GM12875 (cell line): ENCODE measurements around the gene DHRS2.
"Not testable (repeated sequence)": the region's sequence is repeated elsewhere in the genome, so short reads cannot be mapped to it uniquely, and the experiment has no call there.

Experiments
- H3K4me3 ChIP-seq: one replicate; pipeline ENCODE4 v1.5.1; 2011; ENCODE audit warnings: low read depth, low read length, control low read depth
- TF ChIP-seq, protein P1 (sequence below): IDR thresholded peaks from 2 replicates; pipeline ENCODE4 v1.5.1; 2011; ENCODE audit warnings: low read depth, mild to moderate bottlenecking, control low read depth, inconsistent platforms, low read length, moderate library complexity, borderline replicate concordance; ENCODE audit not compliant: insufficient read depth

Gene DHRS2

DNA sequence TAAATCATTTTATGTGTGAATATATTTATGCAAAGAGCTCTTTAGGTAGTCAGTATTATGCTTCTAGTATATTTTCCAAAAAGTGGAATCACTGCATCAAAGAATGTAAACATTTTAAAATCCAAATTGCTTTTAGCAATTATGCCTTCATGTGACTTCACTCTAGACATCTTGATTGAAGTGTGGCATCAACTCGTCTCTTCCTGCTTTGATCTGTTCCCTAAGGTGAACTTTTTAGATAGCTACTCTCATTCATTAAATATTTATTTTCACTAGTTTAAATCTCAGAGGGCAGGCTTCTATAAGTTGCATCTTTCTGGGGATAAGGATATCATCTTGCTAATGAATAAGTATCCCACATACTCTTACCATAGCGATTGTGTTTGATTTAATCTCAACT, 39.2 kb downstream of the DHRS2 start:
- H3K4me3 ChIP-seq = no peak overlapping the region
- TF ChIP-seq, protein P1, sequence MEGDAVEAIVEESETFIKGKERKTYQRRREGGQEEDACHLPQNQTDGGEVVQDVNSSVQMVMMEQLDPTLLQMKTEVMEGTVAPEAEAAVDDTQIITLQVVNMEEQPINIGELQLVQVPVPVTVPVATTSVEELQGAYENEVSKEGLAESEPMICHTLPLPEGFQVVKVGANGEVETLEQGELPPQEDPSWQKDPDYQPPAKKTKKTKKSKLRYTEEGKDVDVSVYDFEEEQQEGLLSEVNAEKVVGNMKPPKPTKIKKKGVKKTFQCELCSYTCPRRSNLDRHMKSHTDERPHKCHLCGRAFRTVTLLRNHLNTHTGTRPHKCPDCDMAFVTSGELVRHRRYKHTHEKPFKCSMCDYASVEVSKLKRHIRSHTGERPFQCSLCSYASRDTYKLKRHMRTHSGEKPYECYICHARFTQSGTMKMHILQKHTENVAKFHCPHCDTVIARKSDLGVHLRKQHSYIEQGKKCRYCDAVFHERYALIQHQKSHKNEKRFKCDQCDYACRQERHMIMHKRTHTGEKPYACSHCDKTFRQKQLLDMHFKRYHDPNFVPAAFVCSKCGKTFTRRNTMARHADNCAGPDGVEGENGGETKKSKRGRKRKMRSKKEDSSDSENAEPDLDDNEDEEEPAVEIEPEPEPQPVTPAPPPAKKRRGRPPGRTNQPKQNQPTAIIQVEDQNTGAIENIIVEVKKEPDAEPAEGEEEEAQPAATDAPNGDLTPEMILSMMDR = no peak

DNA sequence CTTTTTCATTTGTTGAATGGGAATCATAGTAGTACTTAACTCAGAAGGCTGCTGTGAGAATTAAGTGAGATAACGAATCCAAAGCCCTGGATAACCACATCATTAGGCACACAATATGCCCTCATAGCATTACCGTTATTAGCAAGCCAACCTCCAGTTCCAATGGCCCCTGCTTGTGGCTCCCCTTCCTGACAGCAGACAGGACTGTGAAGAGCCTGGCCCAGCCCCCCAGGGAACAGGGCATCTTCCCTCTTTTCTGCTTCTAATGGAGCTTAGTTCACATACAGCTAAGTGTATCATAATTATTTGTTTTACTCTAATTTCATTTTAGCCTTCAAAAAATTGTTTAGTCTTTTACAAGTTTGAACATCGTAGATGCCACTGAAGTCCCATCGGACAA, 39.7 kb downstream of the DHRS2 start:
- TF ChIP-seq, protein P1 = no peak

DNA sequence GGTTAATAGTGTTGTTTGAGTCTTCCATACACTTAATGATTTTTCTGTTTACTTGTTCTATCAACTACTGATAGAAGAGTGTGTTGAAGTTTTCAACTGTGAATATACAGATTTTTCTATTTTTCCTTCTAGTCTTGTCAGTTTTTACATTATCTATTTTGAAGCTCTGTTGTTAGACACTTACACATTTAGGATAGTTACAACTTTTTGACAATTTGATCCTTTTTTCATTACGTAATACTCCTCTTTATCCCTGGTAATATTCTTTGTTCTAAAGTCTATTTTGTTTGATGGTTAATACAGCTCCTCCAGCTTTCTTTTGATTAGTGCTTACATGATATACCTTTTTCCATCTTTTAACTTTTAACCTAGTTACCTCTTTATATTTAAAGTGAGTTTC, 45.2 kb downstream of the DHRS2 start:
- TF ChIP-seq, protein P1 = no peak
- H3K4me3 ChIP-seq = no peak overlapping the region

More for the DNA sequence above, 39.7 kb downstream of the DHRS2 start:
- no peak overlapping the region for H3K4me3 ChIP-seq

DNA sequence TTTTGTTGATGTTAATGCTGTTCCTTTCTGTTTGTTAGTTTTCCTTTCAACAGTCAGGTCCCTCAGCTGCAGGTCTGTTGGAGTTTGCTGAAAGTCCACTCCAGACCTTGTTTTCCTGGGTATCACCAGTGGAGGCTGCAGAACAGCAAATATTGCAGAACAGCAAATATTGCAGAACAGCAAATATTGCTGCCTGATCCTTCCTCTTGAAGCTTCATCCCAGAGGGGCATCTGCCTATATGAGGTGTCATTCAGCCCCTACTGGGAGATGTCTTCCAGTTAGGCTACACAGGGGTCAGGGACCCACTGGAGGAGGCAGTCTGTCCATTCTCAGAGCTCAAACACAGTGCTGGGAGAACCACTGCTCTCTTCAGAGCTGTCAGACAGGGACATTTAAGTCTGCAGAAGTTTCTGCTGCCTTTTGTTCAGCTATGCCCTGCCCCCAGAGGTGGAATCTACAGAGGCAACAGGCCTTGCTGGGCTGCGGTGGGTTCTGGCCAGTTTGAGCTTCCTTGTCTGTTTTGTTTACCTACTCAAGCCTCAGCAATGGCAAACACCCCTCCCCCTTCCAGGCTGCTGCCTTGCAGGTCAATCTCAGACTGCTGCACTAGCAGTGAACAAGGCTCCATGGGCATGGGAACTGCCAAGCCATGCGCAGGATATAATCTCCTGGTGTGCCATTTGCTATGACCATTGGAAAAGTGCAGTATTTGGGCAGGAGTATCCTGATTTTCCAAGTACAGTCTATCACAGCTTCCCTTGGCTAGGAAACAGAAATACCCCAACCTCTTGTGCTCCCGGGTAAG, 53.7 kb downstream of the DHRS2 start:
- H3K4me3 ChIP-seq = not testable (repeated sequence)

DNA sequence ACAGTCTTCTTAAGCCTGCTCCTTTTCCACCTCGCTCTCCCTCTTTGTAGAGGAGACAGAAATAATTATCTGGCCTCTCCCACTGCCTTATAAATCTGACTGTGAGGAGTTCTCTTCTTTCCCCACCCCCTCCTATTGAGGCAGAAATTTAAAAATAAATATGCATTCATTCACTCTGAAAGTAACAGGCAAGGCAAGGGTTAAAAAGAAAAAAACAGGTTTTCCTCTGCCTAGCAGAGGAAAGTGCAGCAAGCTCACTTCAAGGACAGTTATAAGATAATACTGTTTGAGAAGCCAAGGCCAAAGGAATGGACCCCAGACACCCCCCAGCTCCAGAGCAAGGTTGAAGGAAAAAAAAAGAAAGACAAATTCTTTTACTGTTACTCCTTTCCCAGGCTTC, 56.3 kb downstream of the DHRS2 start:
- H3K4me3 ChIP-seq = no peak overlapping the region

DNA sequence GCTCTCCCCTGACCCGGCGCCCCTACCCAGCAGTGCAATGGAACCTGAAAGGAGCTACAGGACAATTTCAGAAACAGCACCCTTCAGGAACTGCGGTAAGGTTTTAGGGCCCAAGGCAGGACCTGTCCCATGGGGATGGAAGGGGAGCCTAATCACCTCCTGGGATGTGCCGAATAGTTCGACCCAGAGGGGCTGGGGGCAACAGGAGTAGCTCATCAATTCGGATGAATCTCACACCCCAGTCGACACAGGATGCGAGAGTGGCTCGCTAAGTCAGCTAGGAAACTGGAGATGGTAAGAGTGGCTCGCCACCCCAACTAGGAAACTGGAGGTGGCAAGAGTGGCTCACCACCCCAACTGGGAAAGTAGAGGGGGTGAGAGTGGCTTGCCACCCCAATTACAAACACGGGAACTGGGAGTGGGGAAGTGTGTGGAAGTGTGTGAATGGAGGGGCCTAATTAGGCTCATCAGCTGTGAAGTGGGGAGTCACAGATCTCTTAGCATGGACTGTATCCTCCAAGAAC, 57.1 kb downstream of the DHRS2 start:
- TF ChIP-seq, protein P1 = no peak
- H3K4me3 ChIP-seq = no peak overlapping the region

More for the DNA sequence above, 56.3 kb downstream of the DHRS2 start:
- TF ChIP-seq, protein P1 = no peak

DNA sequence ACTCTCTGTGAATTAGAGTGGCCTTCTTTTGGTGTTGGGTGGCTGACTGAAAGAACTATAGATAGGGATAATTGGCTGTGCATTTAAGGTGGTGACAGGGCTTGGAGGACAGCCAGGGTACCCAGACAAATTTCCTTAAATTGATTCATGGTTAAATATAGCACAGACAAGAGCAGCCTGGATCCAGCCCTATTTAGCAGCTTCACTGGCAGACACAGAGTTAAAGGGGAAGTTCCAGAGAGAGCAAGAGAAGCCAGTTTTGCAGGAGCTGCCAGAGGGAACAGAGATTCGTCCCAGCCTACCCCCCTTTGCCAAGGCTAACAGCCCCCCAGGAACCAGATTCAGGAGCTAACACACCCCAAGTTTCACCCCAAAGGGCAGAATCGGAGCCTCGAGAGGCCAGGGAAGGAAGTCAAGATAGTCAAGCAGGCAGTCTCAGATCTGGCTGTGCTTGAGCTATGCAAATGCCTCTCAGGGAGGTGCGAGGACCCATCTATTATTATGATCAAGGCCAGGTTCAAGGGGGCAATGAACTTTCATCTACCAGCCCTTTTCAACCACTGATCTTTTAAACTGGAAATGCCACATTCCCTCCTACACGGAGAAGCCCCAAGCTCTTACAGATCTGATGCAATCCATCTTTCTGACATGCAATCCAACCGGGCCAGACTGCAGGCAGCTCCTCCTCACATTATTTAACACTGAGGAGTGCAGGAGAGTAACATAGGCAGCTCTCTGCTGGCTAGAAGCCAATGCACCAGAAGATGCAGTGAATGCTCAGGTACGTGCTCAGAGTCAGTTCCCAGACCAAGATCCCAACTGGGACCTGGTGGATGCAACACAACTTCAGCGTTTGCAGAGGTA, 58.2 kb downstream of the DHRS2 start:
- TF ChIP-seq, protein P1 = no peak
- H3K4me3 ChIP-seq = no peak overlapping the region
